LNCaP clone FGC (cell line): ENCODE measurements around the gene BMAL1.

Source experiments
- DNase-seq: peaks from one replicate; pipeline ENCODE4 v3.0.0-alpha.2; 2011; ENCODE audit warnings: low read depth
- H3K4me3 ChIP-seq: 2 replicates; pipeline ENCODE4 v1.5.1; 2011; ENCODE audit warnings: mild to moderate bottlenecking, low read depth, low read length, control low read depth
- TF ChIP-seq, protein P1 (sequence below): IDR thresholded peaks from 2 replicates; pipeline ENCODE4 v1.5.1; 2012; ENCODE audit warnings: mild to moderate bottlenecking; ENCODE audit not compliant: control insufficient read depth, insufficient read depth; ENCODE audit errors: extremely low read depth

The BMAL1 gene

DNA sequence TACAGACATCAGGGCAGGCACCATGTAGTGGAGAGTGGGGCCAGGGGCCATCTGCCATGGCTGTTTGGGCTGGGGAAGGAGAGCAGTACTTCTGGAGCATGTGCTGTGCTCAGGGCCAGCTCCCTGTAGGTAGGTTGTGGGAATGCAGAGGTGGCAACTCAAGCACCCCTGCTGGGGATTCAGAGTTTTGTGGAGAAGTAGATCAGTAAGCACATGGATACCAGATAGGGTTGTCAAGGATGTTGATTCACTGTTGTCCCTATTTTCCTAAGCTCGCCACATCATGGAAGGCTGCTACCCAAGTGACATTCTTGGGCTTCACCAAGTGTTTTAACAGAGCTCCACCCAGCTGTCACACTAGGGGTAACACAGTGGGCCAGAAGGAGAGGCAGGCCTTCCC lies 67.2 kb downstream of the BMAL1 start:
- H3K4me3 ChIP-seq, result no peak overlapping the region
- DNase-seq, result no peak
- TF ChIP-seq, protein P1, sequence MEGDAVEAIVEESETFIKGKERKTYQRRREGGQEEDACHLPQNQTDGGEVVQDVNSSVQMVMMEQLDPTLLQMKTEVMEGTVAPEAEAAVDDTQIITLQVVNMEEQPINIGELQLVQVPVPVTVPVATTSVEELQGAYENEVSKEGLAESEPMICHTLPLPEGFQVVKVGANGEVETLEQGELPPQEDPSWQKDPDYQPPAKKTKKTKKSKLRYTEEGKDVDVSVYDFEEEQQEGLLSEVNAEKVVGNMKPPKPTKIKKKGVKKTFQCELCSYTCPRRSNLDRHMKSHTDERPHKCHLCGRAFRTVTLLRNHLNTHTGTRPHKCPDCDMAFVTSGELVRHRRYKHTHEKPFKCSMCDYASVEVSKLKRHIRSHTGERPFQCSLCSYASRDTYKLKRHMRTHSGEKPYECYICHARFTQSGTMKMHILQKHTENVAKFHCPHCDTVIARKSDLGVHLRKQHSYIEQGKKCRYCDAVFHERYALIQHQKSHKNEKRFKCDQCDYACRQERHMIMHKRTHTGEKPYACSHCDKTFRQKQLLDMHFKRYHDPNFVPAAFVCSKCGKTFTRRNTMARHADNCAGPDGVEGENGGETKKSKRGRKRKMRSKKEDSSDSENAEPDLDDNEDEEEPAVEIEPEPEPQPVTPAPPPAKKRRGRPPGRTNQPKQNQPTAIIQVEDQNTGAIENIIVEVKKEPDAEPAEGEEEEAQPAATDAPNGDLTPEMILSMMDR, result no peak

DNA sequence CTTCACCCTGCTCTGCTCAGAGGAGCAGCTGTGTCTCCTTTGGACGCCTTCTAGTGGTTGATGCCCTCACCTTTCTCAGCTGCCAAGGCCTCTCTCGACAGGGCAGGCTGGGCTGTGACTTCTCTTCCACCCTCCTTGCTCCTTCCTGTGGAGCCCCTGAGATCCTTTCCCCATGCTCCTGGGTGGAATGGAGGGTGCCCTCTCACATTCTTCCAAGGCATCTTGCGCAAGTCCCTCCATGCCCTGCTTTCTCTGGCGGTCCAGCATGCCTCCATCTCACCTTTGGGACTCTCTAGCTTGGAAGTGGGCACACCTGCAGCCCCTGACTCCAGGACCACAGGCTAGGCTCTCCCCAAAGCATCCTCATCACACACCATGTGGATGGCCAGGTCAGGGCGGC lies 68.9 kb downstream of the BMAL1 start:
- H3K4me3 ChIP-seq, result no peak overlapping the region
- DNase-seq, result no peak
- TF ChIP-seq, protein P1, result no peak

DNA sequence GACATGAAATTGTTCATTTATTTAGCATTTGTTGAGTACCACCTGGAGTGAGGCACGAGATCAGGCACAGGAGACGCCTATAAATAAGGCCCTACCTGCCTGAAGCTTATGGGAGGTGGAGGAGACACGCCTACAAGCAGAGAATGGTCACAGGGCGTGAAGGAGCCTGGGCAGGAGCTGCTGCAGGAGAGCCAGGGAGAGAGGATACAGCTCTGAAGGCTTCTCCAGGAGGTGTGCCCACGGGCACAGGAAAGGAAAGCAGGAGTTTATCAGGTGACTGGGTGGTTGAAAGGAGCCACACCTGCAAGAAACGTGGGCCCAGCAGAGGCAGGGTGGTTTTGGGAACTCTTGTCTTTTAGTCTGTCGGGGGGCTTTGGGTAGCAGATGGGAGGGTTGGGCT lies 70.3 kb downstream of the BMAL1 start:
- no peak overlapping the region for H3K4me3 ChIP-seq
- DNase-seq, result no peak
- TF ChIP-seq, protein P1, result no peak

DNA sequence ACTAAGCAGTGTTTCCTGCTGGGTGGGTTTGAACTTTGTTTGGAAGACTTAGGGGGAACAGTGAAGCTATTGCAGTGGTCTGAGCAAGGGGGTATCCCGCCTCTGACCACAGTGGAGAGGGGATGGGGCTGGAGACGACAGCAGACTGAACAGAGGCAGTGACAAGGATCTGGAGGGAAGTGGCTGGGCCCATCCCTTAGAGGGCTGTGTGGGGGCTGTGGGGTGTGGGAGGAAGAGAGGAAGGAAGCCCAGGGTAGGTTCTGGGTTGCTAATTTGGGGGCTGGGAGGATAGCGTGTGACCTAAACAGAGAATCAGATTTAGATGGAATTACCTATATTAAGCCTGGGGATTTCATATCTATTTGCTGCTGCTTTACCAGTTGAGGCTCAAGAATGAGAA lies 70.7 kb downstream of the BMAL1 start:
- DNase-seq, result no peak
- no peak overlapping the region for H3K4me3 ChIP-seq
- TF ChIP-seq, protein P1, result no peak

DNA sequence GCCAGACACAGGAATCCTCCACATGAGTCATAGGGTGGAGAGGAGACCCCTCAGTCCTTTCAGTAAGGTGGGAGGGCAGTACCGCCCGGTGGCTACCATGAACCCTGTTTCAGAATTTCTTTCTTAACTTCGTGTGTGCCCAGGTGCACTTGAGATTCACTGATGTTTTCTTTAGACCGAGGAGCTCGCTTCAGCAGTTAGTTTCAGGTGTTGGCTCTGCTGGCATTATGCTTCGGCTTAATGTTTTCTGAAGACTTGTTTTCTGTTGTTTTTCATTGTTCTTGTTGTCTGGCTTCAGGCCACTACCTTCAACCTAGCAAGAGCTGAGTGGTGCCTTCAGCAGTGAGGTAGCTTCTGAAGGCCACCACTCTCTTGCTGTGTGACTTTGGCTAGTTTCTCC lies 71.5 kb downstream of the BMAL1 start:
- H3K4me3 ChIP-seq, result no peak overlapping the region
- DNase-seq, result no peak
- TF ChIP-seq, protein P1, result no peak

DNA sequence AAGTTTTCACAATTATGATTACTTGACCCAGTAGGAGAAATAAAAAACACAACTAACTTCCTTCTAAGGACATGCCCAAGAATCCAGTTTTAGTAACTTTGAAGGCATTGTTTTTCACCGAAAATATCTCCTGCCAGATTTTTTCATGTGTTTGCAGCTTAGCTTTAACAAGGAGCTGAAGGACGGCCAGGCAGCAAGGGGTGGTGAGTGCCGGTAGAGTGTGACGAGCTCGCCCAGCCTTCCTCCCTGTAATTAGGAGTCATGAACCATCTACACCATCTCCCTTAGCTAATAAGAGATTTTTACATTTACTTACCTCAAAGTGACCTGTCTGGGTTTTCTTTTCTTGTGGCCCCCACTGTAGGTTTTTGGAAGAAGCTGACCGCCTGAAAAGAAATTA lies 72.0 kb downstream of the BMAL1 start:
- TF ChIP-seq, protein P1, result no peak
- no peak overlapping the region for H3K4me3 ChIP-seq
- DNase-seq, result no peak

DNA sequence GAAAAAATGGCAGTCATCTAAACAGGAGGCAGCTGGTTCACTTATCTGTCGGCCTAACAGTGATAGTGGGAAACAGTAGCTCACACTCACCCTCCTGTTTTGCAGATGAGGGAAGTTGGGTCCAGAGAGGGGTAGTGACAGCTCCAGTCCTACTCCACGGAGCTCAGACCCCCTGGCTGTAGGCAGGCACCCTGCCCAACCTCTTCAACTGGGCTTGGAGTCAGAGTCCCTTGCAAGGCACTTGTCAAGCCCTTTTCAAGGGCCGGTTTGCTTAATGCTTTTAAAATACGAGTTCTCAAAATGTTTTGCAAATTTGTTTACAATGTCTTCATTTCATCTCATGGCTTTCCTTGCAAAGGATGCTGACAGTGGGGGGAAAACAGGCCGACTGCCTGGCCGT lies 75.1 kb downstream of the BMAL1 start:
- TF ChIP-seq, protein P1, result no peak
- DNase-seq, result no peak
- H3K4me3 ChIP-seq, result no peak overlapping the region
